Measurements from ENCODE around the gene FAM184B.
"Not testable (repeated sequence)": the region's sequence is repeated elsewhere in the genome, so short reads cannot be mapped to it uniquely, and the experiment has no call there.

Gene FAM184B

GRCh38 chr4:17718471-17718870 is 63.0 kb downstream of the FAM184B start:
- DNase-seq (ENCODE audit: low spot score) = no peak

- DNase-seq (ENCODE audit: low spot score) = no peak
Measured at GRCh38 chr4:17717301-17717700, 64.1 kb downstream of the FAM184B start.

- DNase-seq (ENCODE audit: low spot score) = no peak
Measured at GRCh38 chr4:17715511-17715910, 65.9 kb downstream of the FAM184B start.

GRCh38 chr4:17713779-17714178 is 67.6 kb downstream of the FAM184B start:
- DNase-seq (ENCODE audit: low spot score) = no peak

DNA sequence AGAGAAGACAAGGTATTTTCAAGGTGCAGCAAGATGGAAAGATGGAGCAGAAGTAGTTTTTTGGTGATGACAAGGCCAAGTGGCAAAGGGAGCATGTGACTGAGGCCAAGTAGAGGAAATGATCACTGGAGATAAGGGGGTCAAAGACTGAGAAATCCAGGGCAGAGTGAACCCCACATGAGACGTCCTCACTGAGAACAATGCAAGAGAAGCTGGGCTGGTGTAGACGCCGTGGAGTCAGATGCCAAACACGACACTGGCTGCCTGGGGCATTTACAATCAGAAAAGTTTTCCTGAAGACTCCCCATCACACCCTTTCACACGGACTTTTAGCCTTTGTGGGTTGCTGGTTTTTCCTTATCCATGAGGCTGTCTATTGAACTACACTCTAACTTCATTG is 69.3 kb downstream of the FAM184B start:
- no peak for DNase-seq (ENCODE audit: low spot score)

DNA sequence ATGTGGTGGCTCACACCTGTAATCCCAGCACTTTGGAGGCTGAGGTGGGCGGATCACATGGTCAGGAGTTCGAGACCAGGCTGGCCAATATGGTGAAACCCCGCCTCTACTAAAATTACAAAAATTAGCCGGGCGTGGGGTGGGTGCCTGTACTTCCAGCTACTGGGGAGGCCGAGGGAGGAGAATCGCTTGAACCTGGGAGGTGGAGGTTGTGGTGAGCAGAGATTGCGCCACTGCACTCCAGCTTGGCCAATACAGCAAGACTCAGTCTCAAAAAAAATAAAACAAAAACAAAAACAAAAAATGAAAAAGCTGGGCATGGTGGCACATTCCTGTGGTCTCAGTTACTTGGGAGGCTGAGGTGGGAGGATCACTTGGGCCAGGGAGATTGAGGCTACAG is 70.2 kb downstream of the FAM184B start:
- not testable (repeated sequence) for DNase-seq (ENCODE audit: low spot score)

- no peak for DNase-seq (ENCODE audit: low spot score)
Measured at GRCh38 chr4:17709763-17710068, 71.7 kb downstream of the FAM184B start.

DNA sequence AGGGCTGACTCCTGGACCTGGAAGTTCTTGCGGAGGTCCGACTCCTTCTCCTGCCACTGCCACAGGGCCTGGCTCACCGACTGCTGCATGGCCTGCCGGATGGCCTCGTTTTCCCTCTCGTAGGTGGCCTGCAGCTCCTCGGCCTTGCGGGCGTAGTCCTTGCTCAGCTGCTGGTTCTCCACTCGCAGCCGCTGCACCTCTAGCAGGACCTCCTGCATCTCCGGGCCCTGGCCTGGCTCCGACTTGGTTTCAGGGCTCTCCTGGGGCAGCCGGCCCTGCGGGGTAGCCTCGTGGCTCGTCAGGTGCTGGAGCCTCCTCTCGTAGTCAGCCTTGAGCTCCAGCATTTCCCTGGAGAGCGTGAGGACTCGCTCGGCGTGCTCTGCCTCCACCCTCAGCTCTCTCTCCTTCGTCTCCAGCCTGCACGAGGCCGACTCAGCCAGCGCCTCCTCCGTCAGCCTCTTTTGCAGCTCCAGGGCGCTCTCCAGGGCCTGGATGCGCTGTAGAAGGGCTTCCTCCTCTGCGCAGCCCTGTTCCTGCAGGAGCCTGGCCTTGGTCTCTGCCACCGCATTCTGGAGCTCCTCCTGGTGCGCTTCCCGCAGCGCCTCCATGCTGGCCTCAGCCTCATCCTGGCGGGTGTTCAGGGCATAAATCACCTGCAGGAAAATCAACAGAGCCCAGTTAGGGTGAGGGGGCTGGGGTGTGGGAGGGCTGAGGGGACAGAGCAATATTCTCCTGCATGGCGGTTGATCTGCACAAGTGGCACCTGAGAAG is 72.2 kb downstream of the FAM184B start:
- no peak for DNase-seq (ENCODE audit: low spot score)

GRCh38 chr4:17707671-17708070 is 73.8 kb downstream of the FAM184B start:
- no peak for DNase-seq (ENCODE audit: low spot score)

DNA sequence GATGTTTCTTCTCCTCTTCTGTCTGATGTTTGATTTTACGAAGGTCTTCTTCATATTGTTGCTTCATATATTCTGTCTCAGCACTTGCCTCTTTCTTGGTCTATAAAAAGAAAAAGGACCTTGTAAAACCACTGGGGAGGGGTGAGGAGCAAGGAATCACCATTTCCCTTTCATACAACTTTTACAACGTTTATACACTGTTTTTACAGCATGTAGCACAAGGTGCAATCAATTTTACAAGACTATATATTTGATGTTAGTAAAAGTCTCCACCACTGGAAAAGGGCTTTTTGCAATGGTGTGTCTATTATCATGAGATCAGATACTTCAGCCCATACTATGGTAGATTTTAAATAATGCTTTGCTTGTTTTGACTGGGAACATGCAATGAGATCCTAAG is 76.3 kb downstream of the FAM184B start:
- DNase-seq (ENCODE audit: low spot score) = no peak

DNA sequence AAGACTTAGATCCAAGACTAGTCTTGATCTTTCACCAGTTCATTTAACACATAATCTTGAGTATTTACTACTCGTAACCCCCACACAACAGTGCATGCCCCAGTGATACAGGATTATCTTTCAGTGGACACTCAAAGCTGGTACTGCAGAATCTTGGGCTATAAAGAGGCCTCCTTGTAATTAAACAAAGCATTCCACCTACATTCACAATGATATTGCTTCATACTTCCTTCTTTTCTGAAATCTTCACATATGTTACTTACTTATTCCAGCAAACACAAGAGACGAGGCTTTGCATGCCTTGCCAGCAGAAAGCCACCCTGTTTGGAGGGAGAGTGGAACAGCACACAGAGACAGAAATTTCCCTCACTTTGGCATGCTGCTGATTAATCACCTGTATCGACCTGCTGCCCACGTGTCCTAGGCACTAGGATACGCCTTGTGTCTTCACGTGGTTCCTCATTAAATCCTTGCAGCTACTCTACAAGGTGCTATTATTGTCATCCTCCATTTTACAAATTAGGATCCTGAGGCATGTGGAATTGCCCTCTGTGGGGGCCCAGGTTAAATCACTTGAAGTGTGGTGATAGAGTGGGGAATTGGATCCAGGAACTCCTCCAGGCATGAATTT is 77.3 kb downstream of the FAM184B start:
- DNase-seq (ENCODE audit: low spot score) = no peak

- no peak for DNase-seq (ENCODE audit: low spot score)
Measured at GRCh38 chr4:17702641-17703040, 78.8 kb downstream of the FAM184B start.

DNA sequence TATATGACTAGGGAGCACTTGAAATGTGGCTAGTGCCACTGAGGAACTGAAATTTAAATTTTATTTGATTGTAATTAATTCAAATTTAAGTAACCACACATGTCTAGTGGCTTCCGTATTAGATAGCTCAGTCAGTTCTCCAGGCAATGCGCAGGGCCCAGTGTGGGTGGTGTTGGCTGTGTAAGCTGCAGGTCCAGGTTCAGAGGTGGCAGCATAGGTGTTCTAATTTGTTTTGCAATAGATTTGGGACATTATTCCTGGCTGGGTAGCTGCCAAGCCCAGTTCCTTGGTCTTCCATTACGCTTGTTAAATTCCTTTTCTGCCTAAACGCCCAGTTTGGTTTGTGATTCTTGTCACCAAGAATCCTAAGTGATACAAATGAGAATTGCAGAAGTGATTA is 79.5 kb downstream of the FAM184B start:
- no peak for DNase-seq (ENCODE audit: low spot score)

DNA sequence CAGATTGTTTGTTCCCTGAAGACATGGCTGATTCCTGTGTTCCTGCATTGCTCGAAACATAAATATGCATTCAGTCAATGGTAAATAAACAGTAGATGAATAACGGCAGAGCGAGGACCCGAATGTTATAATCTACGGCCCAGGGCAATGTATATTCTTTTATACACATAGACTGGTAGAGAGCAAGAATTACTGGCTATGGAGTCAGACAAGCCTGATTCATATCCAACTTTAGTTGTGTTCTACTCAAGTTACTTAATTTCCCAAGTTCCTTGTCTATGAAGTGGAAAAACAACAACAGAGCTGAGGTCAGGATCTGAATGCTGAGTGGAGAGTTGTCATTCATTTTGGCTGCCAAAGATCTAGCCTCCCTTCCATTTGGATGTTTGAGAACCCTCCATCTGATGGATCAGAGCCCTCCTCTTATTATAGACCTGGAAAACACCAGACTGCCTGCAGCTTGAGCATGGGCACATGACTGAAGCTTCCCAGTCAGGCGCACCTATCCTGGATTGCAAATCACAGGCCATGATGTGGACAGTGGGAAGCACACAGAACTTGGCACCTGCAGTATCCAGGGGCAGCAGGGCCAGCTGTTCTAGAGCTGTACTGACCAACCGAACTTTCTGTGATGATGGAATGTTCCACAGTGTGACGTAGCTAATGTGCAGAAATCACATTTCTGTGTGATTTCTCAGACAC is 80.1 kb downstream of the FAM184B start:
- no peak for DNase-seq (ENCODE audit: low spot score)

DNA sequence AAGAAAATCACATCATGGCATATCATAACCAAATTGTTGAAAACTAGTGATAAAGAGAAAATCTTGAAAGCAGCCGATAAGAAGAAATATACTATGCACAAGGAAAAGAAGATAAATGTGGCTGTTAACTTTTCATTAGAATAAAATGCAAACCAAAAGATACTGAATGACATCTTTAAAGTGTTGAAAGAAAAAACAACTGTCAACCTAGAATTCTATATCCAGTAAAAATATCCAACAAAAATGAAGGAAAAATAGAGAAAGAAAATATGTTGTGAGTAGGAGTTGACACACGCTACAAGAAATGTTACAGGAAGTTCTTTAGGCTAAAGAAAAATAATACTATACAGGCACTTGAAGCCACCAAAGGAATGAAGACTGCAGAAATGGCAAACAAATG is 82.0 kb downstream of the FAM184B start:
- no peak for DNase-seq (ENCODE audit: low spot score)

DNA sequence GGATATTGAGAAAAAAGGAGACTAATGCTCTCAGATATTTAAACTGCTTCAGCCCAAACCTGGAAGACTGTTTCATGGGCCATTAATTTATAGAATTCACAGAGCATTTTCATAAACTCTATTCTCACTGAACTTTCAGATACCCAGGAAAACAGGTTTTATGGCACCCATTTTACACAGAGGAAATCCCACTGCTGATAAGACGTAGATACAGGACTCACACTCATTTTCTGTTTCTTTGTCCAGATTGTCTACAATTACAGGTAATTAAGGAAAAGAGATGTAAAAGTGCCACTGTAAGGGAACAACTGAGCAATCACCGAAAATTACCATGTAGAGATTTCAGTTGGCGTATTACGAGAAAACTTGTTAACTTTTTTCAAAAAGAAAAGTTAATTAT is 83.3 kb downstream of the FAM184B start:
- DNase-seq (ENCODE audit: low spot score) = no peak

DNA sequence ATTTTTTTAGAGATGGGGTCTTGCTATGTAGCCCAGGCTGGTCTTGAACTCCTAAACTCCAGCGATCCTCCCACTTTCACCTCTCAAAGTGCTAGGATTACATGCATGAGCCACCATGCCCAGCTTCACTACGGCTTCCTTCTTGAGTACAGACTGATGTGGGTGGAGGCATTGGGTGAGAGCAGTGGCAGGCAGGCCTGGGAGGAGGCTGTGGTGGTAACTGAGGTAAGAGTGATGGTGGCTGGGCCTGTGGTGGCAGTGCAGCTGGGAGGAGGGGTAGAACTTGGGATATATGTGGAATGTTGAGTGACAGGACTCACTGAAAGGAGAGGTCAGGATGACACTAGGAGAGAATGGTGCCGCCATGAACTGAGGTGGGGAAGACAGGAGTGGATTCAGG is 86.1 kb downstream of the FAM184B start:
- no peak for DNase-seq (ENCODE audit: low spot score)

DNA sequence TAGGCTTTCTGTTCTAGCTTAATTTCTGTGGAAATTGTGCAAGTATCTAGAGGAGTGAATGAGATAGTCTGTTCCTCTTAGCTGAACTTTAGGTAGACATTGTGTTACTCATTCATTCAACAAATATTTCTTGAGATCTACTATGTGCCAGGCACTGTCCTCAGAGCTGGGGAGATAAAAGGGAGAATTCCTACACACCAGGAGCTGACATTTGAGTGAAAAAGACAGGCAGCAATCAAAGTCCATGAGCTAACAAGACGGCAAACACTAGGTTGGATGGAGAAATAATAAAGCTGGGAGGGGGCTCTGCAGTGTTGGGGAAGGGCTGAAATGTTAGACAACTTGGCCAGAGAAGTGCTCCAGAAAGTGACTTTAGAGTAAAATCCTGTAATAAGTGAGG is 86.9 kb downstream of the FAM184B start:
- DNase-seq (ENCODE audit: low spot score) = no peak

GRCh38 chr4:17690898-17691297 is 90.5 kb downstream of the FAM184B start:
- no peak for DNase-seq (ENCODE audit: low spot score)

- no peak for DNase-seq (ENCODE audit: low spot score)
Measured at GRCh38 chr4:17690135-17690534, 91.3 kb downstream of the FAM184B start.

DNA sequence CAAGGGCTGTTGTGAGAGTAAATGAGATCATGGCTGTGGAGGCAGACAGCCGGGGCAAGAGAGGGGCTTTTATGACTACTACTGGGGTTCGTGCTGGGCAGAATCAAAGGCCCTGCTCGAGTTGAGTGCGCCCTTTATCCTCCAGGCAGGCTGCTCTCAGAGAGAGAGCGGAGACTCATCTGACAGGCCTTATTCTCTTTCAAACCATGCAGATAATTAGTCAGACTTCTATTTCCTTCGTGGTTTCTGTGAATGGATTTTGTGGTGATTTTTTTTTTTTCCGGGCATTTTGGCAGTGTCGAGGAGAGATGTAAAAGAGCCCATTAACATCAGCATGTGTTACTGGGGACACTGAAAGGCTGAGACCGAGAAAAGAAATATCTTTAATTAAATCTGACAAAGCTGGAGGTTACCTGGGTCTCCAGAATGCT is 93.4 kb downstream of the FAM184B start:
- DNase-seq (ENCODE audit: low spot score) = no peak

DNA sequence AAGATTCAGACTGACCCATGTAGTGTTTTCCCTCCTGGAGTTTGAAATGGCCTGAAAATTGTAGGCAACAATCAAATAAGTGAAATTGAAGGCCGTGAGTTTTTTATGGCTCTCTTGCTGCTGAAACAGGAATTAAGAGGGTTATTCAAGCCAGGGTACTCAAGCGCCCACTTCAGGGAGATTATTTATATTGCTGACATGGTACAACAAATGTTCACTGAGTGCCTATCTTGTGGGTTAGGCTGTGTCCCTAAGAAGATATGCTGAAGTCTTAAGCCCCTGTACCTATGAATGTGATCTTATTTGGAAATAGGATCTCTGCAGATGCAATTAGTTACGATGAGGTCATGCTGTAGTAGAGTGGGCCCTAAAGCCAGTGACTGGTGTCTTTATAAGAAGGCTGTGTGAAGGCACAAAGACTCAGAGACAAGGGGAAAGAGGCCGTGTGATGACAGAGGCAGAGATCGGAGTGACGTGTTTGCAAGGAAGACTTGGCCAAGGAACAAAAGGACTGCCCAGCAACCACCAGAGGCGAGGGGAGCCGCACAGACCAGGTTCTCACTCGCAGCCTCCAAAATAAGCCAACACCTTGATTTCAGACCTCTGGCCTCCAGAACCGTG is 94.1 kb downstream of the FAM184B start:
- no peak for DNase-seq (ENCODE audit: low spot score)

GRCh38 chr4:17684648-17685047 is 96.8 kb downstream of the FAM184B start:
- DNase-seq (ENCODE audit: low spot score) = not testable (repeated sequence)
